ENCODE data around the gene MYOM1. TPM values are rescaled to one million over a fixed set of nuclear protein-coding genes. Genes with fewer than 3 reads are reported as not detected.

Gene MYOM1
- total RNA-seq, 1 donor from 2014 or later = 1.2 TPM

GRCh38 chr18:3138274-3138975, 81.3 kb downstream of the MYOM1 start:
- Histone ChIP-seq H3K27ac (no peak overlapping the region), H3K4me1 (no peaks in the 10 kb centered on the region), H3K36me3 (no peaks in the 10 kb centered on the region), H3K9me3 (no peaks in the 10 kb centered on the region), H3K27me3 (no peaks in the 10 kb centered on the region), H3K4me3 (no peak overlapping the region)
- no peak for TF ChIP-seq POLR2A (IDR thresholded peaks at IDR 0.05)
- TF ChIP-seq POLR2AphosphoS5 (IDR thresholded peaks at IDR 0.05; ENCODE audit: insufficient read depth in 1 of 2, low read depth in 1 of 2) = no peak
- TF ChIP-seq, protein P1, sequence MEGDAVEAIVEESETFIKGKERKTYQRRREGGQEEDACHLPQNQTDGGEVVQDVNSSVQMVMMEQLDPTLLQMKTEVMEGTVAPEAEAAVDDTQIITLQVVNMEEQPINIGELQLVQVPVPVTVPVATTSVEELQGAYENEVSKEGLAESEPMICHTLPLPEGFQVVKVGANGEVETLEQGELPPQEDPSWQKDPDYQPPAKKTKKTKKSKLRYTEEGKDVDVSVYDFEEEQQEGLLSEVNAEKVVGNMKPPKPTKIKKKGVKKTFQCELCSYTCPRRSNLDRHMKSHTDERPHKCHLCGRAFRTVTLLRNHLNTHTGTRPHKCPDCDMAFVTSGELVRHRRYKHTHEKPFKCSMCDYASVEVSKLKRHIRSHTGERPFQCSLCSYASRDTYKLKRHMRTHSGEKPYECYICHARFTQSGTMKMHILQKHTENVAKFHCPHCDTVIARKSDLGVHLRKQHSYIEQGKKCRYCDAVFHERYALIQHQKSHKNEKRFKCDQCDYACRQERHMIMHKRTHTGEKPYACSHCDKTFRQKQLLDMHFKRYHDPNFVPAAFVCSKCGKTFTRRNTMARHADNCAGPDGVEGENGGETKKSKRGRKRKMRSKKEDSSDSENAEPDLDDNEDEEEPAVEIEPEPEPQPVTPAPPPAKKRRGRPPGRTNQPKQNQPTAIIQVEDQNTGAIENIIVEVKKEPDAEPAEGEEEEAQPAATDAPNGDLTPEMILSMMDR (IDR thresholded peaks at IDR 0.05) = no peak
- intact Hi-C loops (cut with DNase I) = loop anchor here (10.0 kb wide), 1 partner anchor 204 kb away; no protein-coding TSS in a partner anchor
- no peak for DNase-seq (ENCODE audit: extremely low spot score in 2 of 2)

DNA sequence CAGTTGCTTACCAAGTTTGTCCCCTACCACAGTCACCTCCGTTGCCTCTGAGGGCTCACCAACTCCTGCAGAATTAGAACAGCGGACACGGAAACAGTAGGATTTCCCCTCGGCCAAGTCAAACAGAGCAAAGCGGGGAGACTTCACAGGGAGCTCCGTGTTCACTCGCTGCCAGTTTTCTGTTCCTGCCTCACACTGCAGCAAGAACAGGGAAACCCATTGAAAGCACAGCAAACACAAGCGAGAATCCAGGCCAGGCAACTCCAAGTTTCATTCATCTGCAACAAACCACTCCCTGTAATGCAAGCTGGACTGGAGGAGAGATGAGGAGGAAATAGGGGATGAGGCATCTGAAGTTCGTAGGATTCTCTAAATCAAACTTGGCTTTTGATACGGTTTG, 84.2 kb downstream of the MYOM1 start:
- TF ChIP-seq POLR2AphosphoS5 (IDR thresholded peaks at IDR 0.05; ENCODE audit: insufficient read depth in 1 of 2, low read depth in 1 of 2) = no peak
- no peak overlapping the region for H3K4me3 ChIP-seq
- no peaks in the 10 kb centered on the region for H3K4me1 ChIP-seq
- no peaks in the 10 kb centered on the region for H3K9me3 ChIP-seq
- intact Hi-C loops (cut with DNase I) = loop anchor here (10.0 kb wide), 1 partner anchor 201 kb away; no protein-coding TSS in a partner anchor
- no peaks in the 10 kb centered on the region for H3K27me3 ChIP-seq
- no peak overlapping the region for H3K27ac ChIP-seq
- DNase-seq (ENCODE audit: extremely low spot score in 2 of 2) = no peak
- no peaks in the 10 kb centered on the region for H3K36me3 ChIP-seq

DNA sequence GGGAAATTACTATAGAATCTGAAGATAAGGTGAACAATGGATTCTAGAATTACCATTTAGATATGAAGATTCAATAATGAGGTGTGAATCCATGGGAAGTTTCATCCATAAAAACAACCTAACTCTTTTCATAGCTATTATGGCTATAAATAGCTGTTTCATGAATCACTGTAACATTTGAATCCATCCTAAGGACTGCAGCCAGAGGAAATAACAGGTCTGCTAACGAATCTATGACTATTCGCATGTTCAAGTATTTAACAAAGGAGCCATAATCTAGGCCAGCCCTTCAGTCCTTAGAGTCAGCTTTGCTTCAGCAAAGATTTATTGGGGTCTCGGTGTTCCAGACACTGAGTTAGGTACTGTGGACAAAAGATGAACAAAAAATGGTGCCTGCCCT, 87.1 kb downstream of the MYOM1 start:
- H3K27ac ChIP-seq = no peak overlapping the region
- H3K4me1 ChIP-seq = no peaks in the 10 kb centered on the region
- H3K4me3 ChIP-seq = no peak overlapping the region
- TF ChIP-seq POLR2A (IDR thresholded peaks at IDR 0.05) (no peak), POLR2AphosphoS5 (IDR thresholded peaks at IDR 0.05; ENCODE audit: insufficient read depth in 1 of 2, low read depth in 1 of 2) (no peak)
- TF ChIP-seq, protein P1 (IDR thresholded peaks at IDR 0.05) = no peak
- no peaks in the 10 kb centered on the region for H3K9me3 ChIP-seq
- no peak for DNase-seq (ENCODE audit: extremely low spot score in 2 of 2)
- no peaks in the 10 kb centered on the region for H3K36me3 ChIP-seq
- H3K27me3 ChIP-seq = no peaks in the 10 kb centered on the region
- intact Hi-C loops (cut with DNase I) = loop anchor here (10.0 kb wide), 1 partner anchor 198 kb away; no protein-coding TSS in a partner anchor

DNA sequence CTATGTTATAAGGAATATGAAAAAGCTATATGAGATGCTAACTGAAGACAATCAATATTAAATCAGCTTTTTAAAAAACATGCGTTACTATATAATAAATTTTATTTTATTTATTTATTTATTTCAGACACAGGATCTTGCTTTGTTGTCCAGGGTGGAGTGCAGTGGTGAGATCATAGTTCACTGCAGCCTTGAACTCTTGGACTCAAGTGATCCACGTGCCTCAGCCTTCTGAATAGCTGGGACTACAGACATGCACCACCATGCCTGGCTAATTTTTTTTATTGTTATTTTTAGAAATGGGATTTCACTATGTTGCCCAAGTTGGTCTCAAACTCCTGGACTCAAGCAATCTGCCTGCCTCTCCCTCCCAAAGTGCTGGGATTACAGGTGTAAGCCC, 89.4 kb downstream of the MYOM1 start:
- DNase-seq (ENCODE audit: extremely low spot score in 2 of 2) = no peak
- Histone ChIP-seq H3K27me3 (no peaks in the 10 kb centered on the region), H3K4me3 (no peak overlapping the region), H3K4me1 (no peaks in the 10 kb centered on the region), H3K36me3 (no peaks in the 10 kb centered on the region), H3K9me3 (no peaks in the 10 kb centered on the region), H3K27ac (no peak overlapping the region)
- intact Hi-C loops (cut with DNase I) = loop anchor here (10.0 kb wide), 1 partner anchor 196 kb away; no protein-coding TSS in a partner anchor
- TF ChIP-seq, protein P1 (IDR thresholded peaks at IDR 0.05) = no peak
- TF ChIP-seq POLR2A (IDR thresholded peaks at IDR 0.05) (no peak), POLR2AphosphoS5 (IDR thresholded peaks at IDR 0.05; ENCODE audit: insufficient read depth in 1 of 2, low read depth in 1 of 2) (no peak)

GRCh38 chr18:3129053-3129864, 90.5 kb downstream of the MYOM1 start:
- H3K9me3 ChIP-seq = no peaks in the 10 kb centered on the region
- H3K27me3 ChIP-seq = no peaks in the 10 kb centered on the region
- no peak overlapping the region for H3K4me3 ChIP-seq
- H3K4me1 ChIP-seq = no peaks in the 10 kb centered on the region
- DNase-seq (ENCODE audit: extremely low spot score in 2 of 2) = no peak
- TF ChIP-seq POLR2AphosphoS5 (IDR thresholded peaks at IDR 0.05; ENCODE audit: insufficient read depth in 1 of 2, low read depth in 1 of 2) (no peak), POLR2A (IDR thresholded peaks at IDR 0.05) (no peak)
- TF ChIP-seq, protein P1 (IDR thresholded peaks at IDR 0.05) = peak; percentile 56 to 74 (median 70)
- intact Hi-C loops (cut with DNase I) = no loop called here
- no peaks in the 10 kb centered on the region for H3K36me3 ChIP-seq
- H3K27ac ChIP-seq = no peak overlapping the region
